GM21786 (cell line): Measurements from ENCODE around the gene MAP4K4.
"Not testable (repeated sequence)": the region's sequence is repeated elsewhere in the genome, so short reads cannot be mapped to it uniquely, and the experiment has no call there.

ENCODE experiments used
- ATAC-seq: cut with Tn5 transposase; IDR thresholded peaks from one replicate; pipeline ENCODE4 v1.9.1; 2021; ENCODE audit not compliant: unreplicated experiment

Gene MAP4K4

DNA sequence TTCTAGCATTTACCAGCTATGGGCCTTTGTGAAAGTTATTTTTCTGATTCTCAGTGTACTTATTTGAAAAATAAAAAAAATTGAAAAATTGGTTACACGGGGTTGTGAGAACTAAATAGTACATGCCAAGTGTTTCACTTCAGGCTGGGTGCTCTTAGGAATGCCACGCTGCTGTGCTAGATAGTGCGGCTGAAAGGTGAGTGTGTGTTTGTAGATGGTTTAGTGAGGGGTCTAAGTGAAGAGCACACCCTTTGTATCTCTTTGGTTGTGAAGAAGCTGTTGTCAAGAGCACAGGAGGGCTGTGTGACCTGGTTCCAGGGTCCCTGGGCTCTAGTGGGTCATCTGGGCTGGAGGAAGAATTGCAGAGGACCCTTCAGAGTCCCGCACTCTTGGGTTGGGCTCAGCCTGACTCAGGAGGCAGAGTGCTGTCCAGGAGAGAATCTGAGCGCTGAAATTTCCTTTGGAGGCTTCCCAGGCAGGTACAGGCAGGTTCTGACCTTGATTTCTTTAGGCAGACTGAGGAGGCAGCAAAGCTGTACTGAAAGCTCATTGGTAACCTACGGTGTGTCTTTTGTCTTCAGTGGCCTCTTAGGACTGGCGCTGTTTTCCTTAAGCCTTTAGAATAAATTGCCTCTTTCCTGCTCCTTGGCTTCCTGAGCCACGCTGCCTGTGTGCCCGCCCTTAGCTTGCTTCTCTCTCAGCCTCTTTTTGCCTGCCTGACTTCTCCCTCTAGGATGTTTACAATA lies 44.4 kb downstream of the MAP4K4 start:
- ATAC-seq: no peak

DNA sequence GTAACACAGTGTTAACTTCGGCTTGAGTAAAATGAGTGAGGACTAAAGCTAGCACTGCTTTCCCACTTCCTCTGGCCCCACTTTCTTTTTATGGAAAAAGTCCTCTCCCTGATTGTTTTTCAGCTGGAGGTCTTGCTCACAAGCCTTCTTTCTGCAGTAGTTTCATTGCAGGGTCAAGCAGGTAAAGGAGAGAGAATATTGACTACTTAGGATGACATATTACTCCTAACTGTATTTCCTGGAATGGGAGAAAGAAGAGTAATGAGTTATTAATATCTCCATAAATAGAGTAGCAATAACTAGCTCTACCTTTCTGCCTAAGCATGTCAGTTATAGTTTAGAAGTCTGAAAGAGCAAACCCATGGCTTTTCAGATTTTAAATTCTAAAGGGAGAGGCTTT lies 45.0 kb downstream of the MAP4K4 start:
- no peak for ATAC-seq

GRCh38 chr2:101743288-101743687 lies 45.8 kb downstream of the MAP4K4 start:
- ATAC-seq: no peak

DNA sequence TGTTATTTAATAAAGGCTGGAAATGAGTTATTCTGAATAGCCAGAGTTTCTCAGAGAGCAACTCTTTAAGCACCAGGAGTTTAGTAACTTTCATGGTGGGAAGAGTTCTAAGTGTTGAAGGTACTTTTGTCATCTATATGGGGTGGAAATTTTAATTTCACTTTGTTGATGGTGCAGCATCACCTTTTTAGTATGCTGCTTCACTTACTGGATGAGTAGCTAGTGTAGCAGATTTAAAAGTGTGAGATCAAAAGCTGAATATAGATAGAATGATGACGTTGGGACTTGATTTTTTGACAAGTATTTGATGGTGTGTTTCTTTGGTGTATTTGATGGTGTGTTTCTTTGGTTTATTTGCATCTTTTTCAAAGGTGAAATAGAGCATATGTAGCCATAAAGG lies 47.3 kb downstream of the MAP4K4 start:
- no peak for ATAC-seq

DNA sequence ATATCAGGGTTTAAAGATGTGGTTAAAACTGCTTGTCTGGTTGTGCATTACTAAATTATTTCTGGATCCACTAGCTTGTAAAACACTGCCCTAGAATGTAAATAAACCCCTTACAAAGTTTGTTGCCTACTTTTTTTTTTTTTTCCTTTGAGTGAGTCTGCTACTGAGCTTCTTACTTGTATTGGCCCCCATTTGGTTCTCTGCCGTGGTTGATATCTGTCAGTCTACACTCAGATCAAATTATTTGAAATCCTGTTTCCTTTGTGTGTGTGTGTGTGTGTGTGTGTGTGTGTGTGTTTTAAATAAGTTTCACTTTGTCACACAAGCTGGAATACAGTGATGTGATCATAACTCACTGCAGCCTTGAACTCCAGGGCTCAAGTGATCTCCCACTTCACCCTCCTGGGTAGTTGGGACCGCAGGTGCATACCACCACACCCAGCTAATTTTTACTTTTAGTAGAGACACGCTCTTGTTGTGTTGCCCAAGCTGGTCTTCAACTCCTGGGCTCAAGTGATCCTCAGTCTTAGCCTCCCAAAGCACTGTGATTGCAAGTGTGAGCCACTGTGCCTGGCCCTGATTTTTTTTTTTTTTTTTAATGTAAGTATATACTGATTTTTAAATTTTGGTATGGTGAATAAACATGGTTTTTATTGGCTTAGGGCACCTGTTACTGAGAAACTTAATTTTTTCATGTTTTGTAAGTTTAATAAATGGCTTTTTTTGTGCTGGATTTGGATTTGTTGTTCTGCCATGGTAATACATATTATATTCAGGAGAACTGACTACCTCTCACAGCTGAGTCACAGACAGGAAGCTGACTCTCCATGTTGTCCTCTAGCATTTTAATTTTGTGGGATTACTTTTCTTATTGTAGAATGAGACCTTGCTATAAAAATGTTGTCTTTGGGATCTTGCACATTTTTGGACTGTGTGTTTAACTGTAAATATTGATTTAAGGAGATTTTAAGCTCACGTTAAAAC lies 48.5 kb downstream of the MAP4K4 start:
- no peak for ATAC-seq

DNA sequence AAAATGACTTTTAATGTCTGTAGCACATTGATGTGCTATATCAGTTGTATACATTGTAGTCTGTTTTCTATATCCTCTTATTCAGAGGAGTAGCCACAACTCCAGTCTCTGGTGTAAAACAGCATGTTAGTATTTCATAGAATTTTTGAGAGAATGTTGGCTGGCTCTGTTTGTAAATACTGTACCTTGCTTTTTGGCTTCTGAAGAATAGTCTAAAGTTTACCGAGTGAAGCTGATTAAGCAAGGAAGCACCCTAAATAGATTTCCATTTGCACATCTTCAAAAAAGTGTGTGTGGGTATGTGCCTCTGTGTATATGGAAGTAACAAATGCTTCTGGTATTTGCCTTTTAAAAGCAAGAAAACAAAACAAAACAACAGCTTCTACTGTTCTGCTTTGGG lies 50.5 kb downstream of the MAP4K4 start:
- ATAC-seq: no peak

DNA sequence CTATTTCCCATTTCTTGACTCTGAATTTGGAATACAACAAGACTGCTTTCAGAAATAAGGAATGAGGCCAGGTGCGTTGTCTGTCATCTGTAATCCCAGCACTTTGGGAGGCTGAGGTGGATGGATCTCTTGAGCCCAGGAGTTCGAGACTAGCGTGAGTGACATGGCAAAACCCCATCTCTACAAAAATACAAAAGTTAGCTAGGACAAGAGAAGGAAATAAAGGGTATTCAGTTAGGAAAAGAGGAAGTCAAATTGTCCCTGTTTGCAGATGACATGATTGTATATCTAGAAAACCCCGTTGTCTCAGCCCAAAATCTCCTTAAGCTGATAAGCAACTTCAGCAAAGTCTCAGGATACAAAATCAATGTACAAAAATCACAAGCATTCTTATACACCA lies 51.0 kb downstream of the MAP4K4 start:
- ATAC-seq: not testable (repeated sequence)

DNA sequence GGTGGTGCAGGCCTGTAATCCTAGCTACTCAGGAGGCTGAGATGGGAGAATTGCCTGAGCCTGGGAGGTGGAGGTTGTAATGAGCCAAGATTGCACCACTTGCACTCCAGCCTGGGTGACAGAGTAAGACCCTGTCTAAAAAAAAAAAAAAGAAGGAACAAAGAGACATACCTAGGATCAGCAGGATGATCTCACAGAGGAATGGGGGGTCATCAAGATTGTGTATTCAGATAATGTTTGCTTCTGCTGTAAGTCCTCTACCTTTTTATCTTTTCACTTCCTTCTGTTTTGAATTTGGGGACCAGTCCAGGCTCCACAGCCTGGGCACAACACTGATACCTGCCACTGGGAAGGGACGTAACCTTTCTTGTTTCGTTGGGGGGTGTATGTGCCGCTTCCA lies 53.2 kb downstream of the MAP4K4 start:
- no peak for ATAC-seq

- no peak for ATAC-seq
Measured at GRCh38 chr2:101751276-101751815, 53.8 kb downstream of the MAP4K4 start.

DNA sequence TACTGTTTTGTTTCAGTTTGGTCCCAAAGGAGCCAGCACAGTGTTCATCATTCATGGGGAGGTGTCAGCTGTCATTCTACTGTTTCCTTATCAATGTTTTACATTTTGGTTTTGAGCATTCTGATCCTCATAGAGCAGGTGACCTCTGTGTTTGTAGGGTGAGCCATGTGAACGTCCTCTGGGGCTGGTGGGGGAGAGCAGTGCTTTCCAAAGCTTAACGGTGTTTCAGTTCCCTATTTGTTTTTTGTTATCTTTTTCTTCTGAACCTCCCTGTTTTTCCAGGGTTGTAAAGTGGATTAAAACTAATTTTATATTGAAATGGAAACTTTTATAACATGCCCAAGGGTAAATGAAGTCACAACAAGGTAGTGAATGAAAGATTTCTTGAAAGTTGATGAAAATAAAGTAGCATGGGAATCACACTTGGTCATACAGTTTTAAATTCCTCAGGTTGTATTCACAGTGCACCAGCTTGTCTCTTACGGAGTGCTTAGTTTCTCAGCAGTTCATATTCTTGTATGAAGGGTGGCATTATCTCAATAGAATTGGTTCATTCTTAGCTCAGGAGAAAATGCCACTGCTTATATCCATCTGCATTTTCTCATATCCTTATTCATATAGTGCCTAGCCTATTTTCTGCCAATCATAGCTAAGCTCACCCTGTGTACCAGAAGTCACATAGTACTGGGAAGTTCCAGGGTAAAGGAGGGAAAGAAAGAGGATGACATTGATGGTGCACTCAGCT lies 54.5 kb downstream of the MAP4K4 start:
- peak; percentile 85 for ATAC-seq

DNA sequence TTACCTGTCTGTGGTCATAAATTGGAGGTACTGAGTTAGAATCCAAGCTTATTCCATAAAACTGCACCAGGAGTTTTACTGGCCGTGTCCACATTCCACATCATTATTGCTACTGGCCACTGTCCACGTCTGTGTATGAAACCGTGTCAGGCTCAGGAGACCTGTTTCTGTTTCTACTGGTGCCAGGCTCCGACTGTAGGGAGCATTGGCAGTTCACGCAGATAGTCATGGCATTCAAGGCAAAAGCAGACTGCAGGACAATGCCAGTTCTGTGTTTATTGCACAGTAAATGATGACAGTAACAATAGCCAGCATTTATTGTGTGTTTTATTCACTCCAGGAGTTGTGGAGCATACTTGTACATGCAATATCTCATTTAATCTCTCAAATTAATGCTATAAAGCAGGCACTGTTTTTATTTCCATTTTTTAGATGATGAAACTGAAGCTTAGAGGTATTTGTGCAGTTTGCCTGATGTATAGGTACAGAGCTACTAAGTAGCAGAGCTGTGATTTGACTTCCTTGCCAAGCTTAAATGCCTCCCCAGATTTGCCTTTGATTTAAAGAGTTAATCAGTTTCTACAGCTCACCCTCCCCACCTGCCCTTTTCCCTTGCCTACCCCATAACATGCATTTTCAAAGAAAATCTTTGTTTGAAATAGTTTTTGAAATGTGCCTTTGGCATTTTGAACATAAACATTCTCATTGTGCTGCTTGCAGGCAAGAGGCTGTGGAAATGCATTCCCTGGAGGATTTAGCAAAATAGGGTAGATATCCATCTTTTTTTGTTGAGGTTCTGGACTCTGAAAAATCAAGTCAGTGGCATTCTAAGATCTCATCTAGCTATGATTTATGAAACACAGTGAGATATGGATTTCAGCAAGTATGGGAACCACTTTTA lies 55.5 kb downstream of the MAP4K4 start:
- no peak for ATAC-seq

DNA sequence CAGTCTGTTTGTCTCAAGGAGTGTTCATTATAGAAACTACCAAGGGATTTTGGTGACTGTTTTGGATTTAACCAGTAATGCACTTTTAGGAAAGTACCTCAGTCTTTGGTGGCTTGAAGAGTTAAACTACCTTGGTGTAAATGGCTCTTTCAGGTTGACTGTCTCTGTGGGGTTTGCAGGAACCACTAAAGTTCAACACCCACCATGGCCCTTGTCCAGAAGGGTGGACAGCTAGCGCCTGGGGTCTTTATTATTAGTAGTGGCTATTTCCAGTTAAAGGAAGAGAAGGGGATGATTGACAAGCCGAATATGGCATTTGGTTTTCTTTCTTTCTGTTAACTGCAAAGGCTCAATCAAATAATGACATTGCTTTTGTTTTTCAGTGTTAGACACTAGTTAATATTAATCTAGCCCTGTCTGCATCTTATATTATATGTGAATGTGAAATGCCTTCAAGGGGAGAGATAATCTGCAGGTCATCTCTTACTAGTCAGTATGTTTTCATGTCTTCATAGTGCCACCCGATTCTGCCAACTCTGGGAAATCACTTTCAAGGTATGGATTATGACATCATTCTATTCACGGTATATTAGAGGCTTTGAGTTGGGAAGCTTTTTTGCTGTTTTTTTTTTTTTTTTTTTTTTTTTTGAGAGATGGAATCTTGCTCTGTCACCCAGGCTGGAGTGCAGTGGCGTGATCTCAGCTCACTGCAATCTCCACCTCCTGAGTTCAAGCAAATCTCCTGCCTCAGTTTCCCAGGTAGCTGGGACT lies 56.4 kb downstream of the MAP4K4 start:
- no peak for ATAC-seq

- ATAC-seq: no peak
Measured at GRCh38 chr2:101754618-101755017, 57.1 kb downstream of the MAP4K4 start.

- ATAC-seq: no peak
Measured at GRCh38 chr2:101756266-101756665, 58.8 kb downstream of the MAP4K4 start.

DNA sequence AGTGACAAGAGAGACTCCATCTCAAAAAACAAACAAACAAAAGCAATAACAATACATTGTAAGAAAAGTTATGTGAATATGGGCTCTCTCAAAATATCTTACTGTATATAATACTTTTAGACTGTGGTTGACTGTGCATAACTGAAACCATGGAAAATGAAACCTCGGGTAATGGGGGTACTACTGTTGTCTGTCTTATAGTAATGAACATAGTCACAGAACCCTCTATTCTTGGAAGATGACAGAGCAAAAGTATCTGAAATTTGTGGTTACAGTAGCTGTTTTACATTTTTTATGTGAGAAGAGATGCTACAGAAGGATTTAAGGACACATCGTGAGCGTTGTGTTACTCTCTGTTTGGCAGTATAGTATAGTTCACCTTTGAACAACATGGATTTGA lies 60.5 kb downstream of the MAP4K4 start:
- peak; percentile 36 for ATAC-seq

DNA sequence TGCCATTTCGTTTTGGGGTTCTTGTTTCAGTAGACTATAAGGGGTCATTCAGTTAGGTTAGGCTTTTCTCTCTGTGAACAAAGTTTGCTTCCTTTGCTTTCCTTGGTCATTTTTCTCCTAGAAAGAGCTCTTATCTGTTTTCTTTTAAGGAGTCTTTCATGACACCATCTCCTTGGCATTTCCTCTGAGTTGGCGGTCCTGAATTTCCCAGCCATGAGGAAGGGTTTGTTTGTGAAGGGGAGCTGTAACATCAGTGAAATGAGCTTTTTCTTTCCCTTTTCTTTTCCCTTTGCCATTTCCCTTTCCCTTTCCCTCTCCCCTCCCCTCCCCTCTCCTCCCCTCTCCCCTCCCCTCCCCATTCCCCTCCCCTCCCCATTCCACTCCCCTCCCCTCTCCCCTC lies 61.7 kb downstream of the MAP4K4 start:
- ATAC-seq: no peak

DNA sequence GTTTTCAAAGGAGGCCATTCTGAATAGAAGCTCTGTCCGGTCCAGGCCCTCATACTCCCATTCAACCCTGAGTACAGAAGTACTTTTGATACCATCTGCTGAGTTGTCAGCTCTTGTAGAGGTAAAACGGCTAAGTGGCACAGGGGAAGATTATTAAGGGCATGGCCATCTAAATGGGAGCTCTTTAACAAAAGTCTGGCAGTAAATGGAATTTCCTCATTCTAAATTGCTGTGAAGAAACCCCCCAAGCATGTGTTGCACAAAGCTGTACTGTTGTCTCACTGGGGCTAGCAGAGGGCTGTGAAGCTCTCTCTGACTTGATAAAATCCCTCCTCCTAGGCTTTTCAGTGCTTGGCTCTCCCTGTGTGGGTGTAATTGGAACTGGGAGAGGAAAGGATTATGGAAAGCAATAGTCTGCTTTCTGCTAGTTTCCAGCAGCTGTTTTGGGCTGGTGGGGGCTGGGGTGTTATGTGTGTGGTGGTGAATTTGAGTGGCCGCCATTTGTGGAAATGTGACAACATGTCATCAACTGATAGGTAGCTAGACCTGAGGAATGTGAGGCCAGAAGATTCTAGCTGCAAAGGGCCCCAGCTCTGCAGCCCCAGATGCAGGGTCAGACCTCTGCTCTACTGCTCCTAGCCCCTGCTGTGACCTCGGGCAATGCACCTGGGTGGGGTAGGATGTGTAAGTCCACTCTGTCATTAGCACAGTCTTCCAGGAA lies 65.1 kb downstream of the MAP4K4 start:
- no peak for ATAC-seq

DNA sequence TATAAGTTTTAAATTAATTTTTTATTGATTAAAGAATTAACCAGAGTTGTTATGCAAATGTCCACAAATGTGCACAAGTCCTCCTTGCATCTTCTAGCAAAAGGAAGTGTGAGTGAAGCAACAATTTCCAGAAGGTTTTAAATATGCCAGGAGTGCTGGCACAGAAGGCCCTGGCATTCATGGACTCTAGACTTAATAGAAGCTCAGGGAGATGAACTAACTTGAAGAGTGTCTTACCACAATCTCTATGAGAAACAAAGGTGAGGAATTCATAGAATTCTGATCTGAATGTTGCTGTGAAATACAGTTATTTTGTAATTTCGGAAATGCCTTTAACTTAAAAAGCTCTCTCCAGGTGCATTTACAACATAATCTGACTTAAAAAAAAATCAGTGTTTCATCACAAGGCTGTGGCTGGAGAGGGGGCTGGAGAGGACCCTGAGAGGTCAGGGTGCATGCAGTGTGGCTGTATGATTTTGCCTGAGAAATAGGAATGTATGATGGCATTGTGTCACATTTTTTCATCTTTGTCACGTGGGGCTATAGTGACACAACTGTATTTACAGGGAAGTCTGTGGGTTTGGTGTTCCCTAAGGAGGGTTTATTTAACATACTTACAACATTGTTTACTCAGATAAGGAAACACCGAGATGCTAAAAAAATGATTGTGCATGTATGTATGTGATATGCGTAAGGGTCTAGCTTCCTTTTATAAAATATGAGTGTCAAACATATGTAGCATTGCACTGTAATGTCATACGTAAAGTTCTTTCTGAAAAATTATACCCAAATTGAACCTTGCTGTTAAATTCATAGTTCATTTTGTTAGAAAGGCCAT lies 66.2 kb downstream of the MAP4K4 start:
- ATAC-seq: no peak
